ENCODE measurements around the gene NFIX.

- TF ChIP-seq CTCF (IDR thresholded peaks at IDR 0.05 in 2 of 3, conservative IDR thresholded peaks at IDR 0.05 in 1 of 3; ENCODE audit: insufficient read depth in 2 of 3, low read depth in 1 of 3, low read length in 3 of 3) (no peak), USF2 (CRISPR knock-in tag; IDR thresholded peaks at IDR 0.05) (no peak), ILF3 (IDR thresholded peaks at IDR 0.05; ENCODE audit: borderline replicate concordance) (no peak), MNT (conservative IDR thresholded peaks at IDR 0.05) (no peak), ELK1 (CRISPR knock-in tag; IDR thresholded peaks at IDR 0.05) (no peak)
Observed at GRCh38 chr19:13016628-13017305, 21.5 kb downstream of the NFIX start.
